ENCODE measurements around the gene DBX2.

DBX2 gene

DNA sequence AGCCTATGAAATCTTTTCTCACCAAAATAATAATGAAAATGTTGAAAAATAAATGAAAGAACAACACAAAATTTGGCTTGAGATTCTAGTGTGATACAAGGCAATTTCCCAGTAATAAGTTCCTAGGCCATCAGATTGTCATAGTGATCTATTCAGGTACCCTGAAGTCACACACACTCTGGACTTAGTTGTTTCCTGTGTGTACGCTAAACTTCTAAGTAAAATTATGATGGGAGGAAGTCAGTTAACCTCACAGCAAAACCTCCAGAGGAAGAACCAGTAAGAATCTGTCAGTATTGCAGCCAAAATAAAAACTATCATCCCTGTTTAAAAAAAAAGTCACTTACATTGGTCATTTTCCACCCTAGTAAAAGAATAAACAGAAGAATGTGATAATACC lies 81.9 kb downstream of the DBX2 start:
- DNase-seq (ENCODE audit: extremely low read depth, low read depth) = no peak
- TF ChIP-seq, protein P1, sequence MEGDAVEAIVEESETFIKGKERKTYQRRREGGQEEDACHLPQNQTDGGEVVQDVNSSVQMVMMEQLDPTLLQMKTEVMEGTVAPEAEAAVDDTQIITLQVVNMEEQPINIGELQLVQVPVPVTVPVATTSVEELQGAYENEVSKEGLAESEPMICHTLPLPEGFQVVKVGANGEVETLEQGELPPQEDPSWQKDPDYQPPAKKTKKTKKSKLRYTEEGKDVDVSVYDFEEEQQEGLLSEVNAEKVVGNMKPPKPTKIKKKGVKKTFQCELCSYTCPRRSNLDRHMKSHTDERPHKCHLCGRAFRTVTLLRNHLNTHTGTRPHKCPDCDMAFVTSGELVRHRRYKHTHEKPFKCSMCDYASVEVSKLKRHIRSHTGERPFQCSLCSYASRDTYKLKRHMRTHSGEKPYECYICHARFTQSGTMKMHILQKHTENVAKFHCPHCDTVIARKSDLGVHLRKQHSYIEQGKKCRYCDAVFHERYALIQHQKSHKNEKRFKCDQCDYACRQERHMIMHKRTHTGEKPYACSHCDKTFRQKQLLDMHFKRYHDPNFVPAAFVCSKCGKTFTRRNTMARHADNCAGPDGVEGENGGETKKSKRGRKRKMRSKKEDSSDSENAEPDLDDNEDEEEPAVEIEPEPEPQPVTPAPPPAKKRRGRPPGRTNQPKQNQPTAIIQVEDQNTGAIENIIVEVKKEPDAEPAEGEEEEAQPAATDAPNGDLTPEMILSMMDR (IDR thresholded peaks at IDR 0.05; ENCODE audit: low read depth, low read length) = no peak
